H1 (cell line): ENCODE measurements around the gene AP2A1. TPM values are rescaled to one million over a fixed set of nuclear protein-coding genes. Genes with fewer than 3 reads are reported as not detected.

Source experiments
- ASH2L ChIP-seq: fragments of 200-600, 300-600 bp; sonication (generic); IDR thresholded peaks from one replicate; pipeline ENCODE4 v1.7.1; 2017; ENCODE audit warnings: low read length
- BACH1 ChIP-seq: IDR thresholded peaks from 2 replicates; pipeline ENCODE4 v1.6.1; 2012; ENCODE audit warnings: low read length, improper control_type of control experiment
- CBX8 ChIP-seq: fragments of 300-800, 300-1000 bp; sonication (generic); IDR thresholded peaks from 2 replicates; pipeline ENCODE4 v1.7.1; 2016; ENCODE audit warnings: low read depth, low read length, borderline replicate concordance
- CEBPB ChIP-seq: IDR thresholded peaks from 2 replicates; pipeline ENCODE4 v1.6.1; 2012; ENCODE audit warnings: low read depth, low read length
- CHD2 ChIP-seq: IDR thresholded peaks from 2 replicates; pipeline ENCODE4 v1.6.1; 2012; ENCODE audit warnings: low read length, improper control_type of control experiment
- EGR1 ChIP-seq: IDR thresholded peaks from 2 replicates; pipeline ENCODE4 v1.6.1; 2011; ENCODE audit warnings: low read depth, low read length, borderline replicate concordance
- FOSL1 ChIP-seq: IDR thresholded peaks from 2 replicates; pipeline ENCODE4 v1.6.1; 2011; ENCODE audit warnings: mild to moderate bottlenecking, low read depth, low read length, moderate library complexity; ENCODE audit not compliant: insufficient read depth
- JUN ChIP-seq: IDR thresholded peaks from 2 replicates; pipeline ENCODE4 v1.6.1; 2011; ENCODE audit warnings: low read depth, mild to moderate bottlenecking, improper control_type of control experiment, low read length
- KDM1A ChIP-seq: fragments of 200-600, 300-600 bp; sonication (generic); IDR thresholded peaks from 2 replicates; pipeline ENCODE4 v1.7.1; 2016; ENCODE audit warnings: mild to moderate bottlenecking, low read length, borderline replicate concordance
- NRF1 ChIP-seq: IDR thresholded peaks from 2 replicates; pipeline ENCODE4 v1.6.1; 2011; ENCODE audit warnings: mild to moderate bottlenecking, low read depth, low read length, improper control_type of control experiment
- POLR2A ChIP-seq, 2 experiments: IDR thresholded peaks; 1 replicate in 1 of 2; 2 replicates in 1 of 2; pipeline ENCODE4 v1.6.1; 2011; ENCODE audit warnings: low read depth in 2 of 2, low read length in 2 of 2, mild to moderate bottlenecking in 2 of 2; ENCODE audit errors: control extremely low read depth in 1 of 2
- POLR2AphosphoS5 ChIP-seq: IDR thresholded peaks from 2 replicates; pipeline ENCODE4 v1.6.1; 2011; ENCODE audit warnings: low read depth, low read length
- RBBP5 ChIP-seq: IDR thresholded peaks from 2 replicates; pipeline ENCODE4 v1.7.1; 2012; ENCODE audit warnings: low read depth, mild to moderate bottlenecking, inconsistent platforms, low read length, moderate library complexity, borderline replicate concordance
- SIX5 ChIP-seq: IDR thresholded peaks from 2 replicates; pipeline ENCODE4 v1.6.1; 2011; ENCODE audit warnings: mild to moderate bottlenecking, low read depth, low read length
- SP4 ChIP-seq: IDR thresholded peaks from 2 replicates; pipeline ENCODE4 v1.6.1; 2012; ENCODE audit warnings: low read length, inconsistent platforms
- TBP ChIP-seq: IDR thresholded peaks from 2 replicates; pipeline ENCODE4 v1.6.1; 2011; ENCODE audit warnings: low read depth, low read length, improper control_type of control experiment
- TEAD4 ChIP-seq: IDR thresholded peaks from 2 replicates; pipeline ENCODE4 v1.6.1; 2012; ENCODE audit warnings: low read depth, low read length, inconsistent platforms, mixed read lengths
- YY1 ChIP-seq: IDR thresholded peaks from 2 replicates; pipeline ENCODE4 v1.6.1; 2011; ENCODE audit warnings: low read depth, mild to moderate bottlenecking, low read length
- polyA plus RNA-seq, 7 experiments: library from polyadenylated mRNA; depleted of rRNA in 3 of 7; stranded (reverse) in 5 of 7; unstranded in 2 of 7; fragments of >200 nt in 5 of 7; fragments of 200-250 nt in 2 of 7; gene quantifications; 1 replicate in 5 of 7; 2 replicates in 1 of 7; 4 replicates in 1 of 7; pipeline versions ENCODE4 v1.2.1 to v1.2.3, GENCODE V29; 2011 to 2013; ENCODE audit warnings: missing spikeins in 2 of 7, mixed read lengths in 2 of 7
- total RNA-seq: library from RNA; stranded (reverse); fragmentation: NEBNext Ultra II Directional; extraction: Animal tissue kit (Norgen Biotek cat#: 25700); gene quantifications from 2 replicates; pipeline ENCODE4 v1.2.1, GENCODE V29; 2021
- TF ChIP-seq, protein P1 (sequence below): IDR thresholded peaks from 2 replicates; pipeline ENCODE4 v1.6.1; 2012; ENCODE audit warnings: inconsistent platforms

AP2A1 gene
- total and polyA plus RNA-seq, 2 of the 8 experiments (the other 6 are each of a cell fraction or from before 2014, with no cell fraction given), result 105 to 106 TPM

GRCh38 chr19:49851456-49852259, 84.9 kb downstream of the AP2A1 start (continued):
- TF ChIP-seq RBBP5, result no peak
- TF ChIP-seq YY1, result no peak
- no peak for TF ChIP-seq CHD2
- no peak for TF ChIP-seq BACH1
- TF ChIP-seq ASH2L, result peak; percentile 41
- TF ChIP-seq TBP, result no peak
- TF ChIP-seq KDM1A, result no peak
- TF ChIP-seq, protein P1, sequence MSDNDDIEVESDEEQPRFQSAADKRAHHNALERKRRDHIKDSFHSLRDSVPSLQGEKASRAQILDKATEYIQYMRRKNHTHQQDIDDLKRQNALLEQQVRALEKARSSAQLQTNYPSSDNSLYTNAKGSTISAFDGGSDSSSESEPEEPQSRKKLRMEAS, result 0 out of 2 replicates have a peak, but pooled peaks have one; percentile 13
- no peak for TF ChIP-seq FOSL1
- no peak for TF ChIP-seq SP4
- TF ChIP-seq POLR2A (IDR thresholded peaks at IDR 0.05; ENCODE audit: control extremely low read depth in 1 of 2, low read depth in 2 of 2, low read length in 2 of 2), result peak in 1 of 2 experiments; percentile 54; a peak in 2 of 3 replicates
- no peak for TF ChIP-seq CEBPB
- no peak for TF ChIP-seq NRF1
- TF ChIP-seq EGR1, result no peak
- TF ChIP-seq SIX5, result no peak
- TF ChIP-seq CBX8, result no peak
- TF ChIP-seq POLR2AphosphoS5, result no peak
- no peak for TF ChIP-seq JUN
- TF ChIP-seq TEAD4, result no peak
